ENCODE results near the gene MBOAT1.
"Not testable (repeated sequence)": the region's sequence is repeated elsewhere in the genome, so short reads cannot be mapped to it uniquely, and the experiment has no call there.

The MBOAT1 gene

GRCh38 chr6:20188630-20189075 lies 23.6 kb downstream of the MBOAT1 start:
- H3K4me1 ChIP-seq (ENCODE audit: control insufficient read depth, insufficient read depth, low read length, poor library complexity, severe bottlenecking): no peaks in the 10 kb centered on the region
- DNase-seq: no peak

GRCh38 chr6:20186981-20187380 lies 25.3 kb downstream of the MBOAT1 start:
- DNase-seq: no peak
- Histone ChIP-seq H3K4me3 (ENCODE audit: insufficient read depth, low read depth, low read length, poor library complexity, severe bottlenecking) (no peak overlapping the region), H3K4me1 (ENCODE audit: control insufficient read depth, insufficient read depth, low read length, poor library complexity, severe bottlenecking) (no peaks in the 10 kb centered on the region), H3K9me3 (ENCODE audit: control insufficient read depth, low read length) (no peaks in the 10 kb centered on the region), H3K27me3 (replicated peaks; ENCODE audit: control insufficient read depth, insufficient read depth, low read length, poor library complexity, severe bottlenecking) (no peaks in the 10 kb centered on the region), H3K27ac (ENCODE audit: insufficient read depth, low read length, poor library complexity, severe bottlenecking) (no peak overlapping the region), H3K36me3 (ENCODE audit: control insufficient read depth, insufficient read depth, low read length) (no peaks in the 10 kb centered on the region)

More at GRCh38 chr6:20188630-20189075, 23.6 kb downstream of the MBOAT1 start:
- Histone ChIP-seq H3K27ac (ENCODE audit: insufficient read depth, low read length, poor library complexity, severe bottlenecking) (no peak overlapping the region), H3K9me3 (ENCODE audit: control insufficient read depth, low read length) (no peaks in the 10 kb centered on the region), H3K4me3 (ENCODE audit: insufficient read depth, low read depth, low read length, poor library complexity, severe bottlenecking) (no peak overlapping the region), H3K27me3 (replicated peaks; ENCODE audit: control insufficient read depth, insufficient read depth, low read length, poor library complexity, severe bottlenecking) (no peaks in the 10 kb centered on the region), H3K36me3 (ENCODE audit: control insufficient read depth, insufficient read depth, low read length) (no peaks in the 10 kb centered on the region)

- DNase-seq: no peak
- no peaks in the 10 kb centered on the region for H3K27me3 ChIP-seq (replicated peaks; ENCODE audit: control insufficient read depth, insufficient read depth, low read length, poor library complexity, severe bottlenecking)
- H3K9me3 ChIP-seq (ENCODE audit: control insufficient read depth, low read length): no peaks in the 10 kb centered on the region
- H3K4me1 ChIP-seq (ENCODE audit: control insufficient read depth, insufficient read depth, low read length, poor library complexity, severe bottlenecking): no peaks in the 10 kb centered on the region
- H3K36me3 ChIP-seq (ENCODE audit: control insufficient read depth, insufficient read depth, low read length): no peaks in the 10 kb centered on the region
- no peak overlapping the region for H3K4me3 ChIP-seq (ENCODE audit: insufficient read depth, low read depth, low read length, poor library complexity, severe bottlenecking)
- H3K27ac ChIP-seq (ENCODE audit: insufficient read depth, low read length, poor library complexity, severe bottlenecking): no peak overlapping the region
These were observed 28.6 kb downstream of the MBOAT1 start for GRCh38 chr6:20183706-20184105.

GRCh38 chr6:20182926-20183521 lies 29.2 kb downstream of the MBOAT1 start:
- no peak overlapping the region for H3K4me3 ChIP-seq (ENCODE audit: insufficient read depth, low read depth, low read length, poor library complexity, severe bottlenecking)
- no peaks in the 10 kb centered on the region for H3K36me3 ChIP-seq (ENCODE audit: control insufficient read depth, insufficient read depth, low read length)
- no peak overlapping the region for H3K27ac ChIP-seq (ENCODE audit: insufficient read depth, low read length, poor library complexity, severe bottlenecking)
- no peak for DNase-seq
- no peaks in the 10 kb centered on the region for H3K27me3 ChIP-seq (replicated peaks; ENCODE audit: control insufficient read depth, insufficient read depth, low read length, poor library complexity, severe bottlenecking)
- H3K4me1 ChIP-seq (ENCODE audit: control insufficient read depth, insufficient read depth, low read length, poor library complexity, severe bottlenecking): no peaks in the 10 kb centered on the region
- no peaks in the 10 kb centered on the region for H3K9me3 ChIP-seq (ENCODE audit: control insufficient read depth, low read length)

GRCh38 chr6:20182069-20182468 lies 30.2 kb downstream of the MBOAT1 start:
- H3K27ac ChIP-seq (ENCODE audit: insufficient read depth, low read length, poor library complexity, severe bottlenecking): no peak overlapping the region
- H3K4me3 ChIP-seq (ENCODE audit: insufficient read depth, low read depth, low read length, poor library complexity, severe bottlenecking): no peak overlapping the region
- no peaks in the 10 kb centered on the region for H3K4me1 ChIP-seq (ENCODE audit: control insufficient read depth, insufficient read depth, low read length, poor library complexity, severe bottlenecking)
- DNase-seq: no peak
- no peaks in the 10 kb centered on the region for H3K36me3 ChIP-seq (ENCODE audit: control insufficient read depth, insufficient read depth, low read length)
- no peaks in the 10 kb centered on the region for H3K27me3 ChIP-seq (replicated peaks; ENCODE audit: control insufficient read depth, insufficient read depth, low read length, poor library complexity, severe bottlenecking)
- no peaks in the 10 kb centered on the region for H3K9me3 ChIP-seq (ENCODE audit: control insufficient read depth, low read length)

- Histone ChIP-seq H3K4me1 (ENCODE audit: control insufficient read depth, insufficient read depth, low read length, poor library complexity, severe bottlenecking) (no peaks in the 10 kb centered on the region), H3K4me3 (ENCODE audit: insufficient read depth, low read depth, low read length, poor library complexity, severe bottlenecking) (no peak overlapping the region), H3K9me3 (ENCODE audit: control insufficient read depth, low read length) (no peaks in the 10 kb centered on the region), H3K27me3 (replicated peaks; ENCODE audit: control insufficient read depth, insufficient read depth, low read length, poor library complexity, severe bottlenecking) (no peaks in the 10 kb centered on the region), H3K36me3 (ENCODE audit: control insufficient read depth, insufficient read depth, low read length) (no peaks in the 10 kb centered on the region), H3K27ac (ENCODE audit: insufficient read depth, low read length, poor library complexity, severe bottlenecking) (no peak overlapping the region)
- no peak for DNase-seq
These were observed 31.3 kb downstream of the MBOAT1 start for GRCh38 chr6:20180935-20181334.

- not testable (repeated sequence) for H3K27ac ChIP-seq (ENCODE audit: insufficient read depth, low read length, poor library complexity, severe bottlenecking); H3K9me3 ChIP-seq (ENCODE audit: control insufficient read depth, low read length); DNase-seq; H3K4me1 ChIP-seq (ENCODE audit: control insufficient read depth, insufficient read depth, low read length, poor library complexity, severe bottlenecking); H3K4me3 ChIP-seq (ENCODE audit: insufficient read depth, low read depth, low read length, poor library complexity, severe bottlenecking); H3K36me3 ChIP-seq (ENCODE audit: control insufficient read depth, insufficient read depth, low read length); H3K27me3 ChIP-seq (replicated peaks; ENCODE audit: control insufficient read depth, insufficient read depth, low read length, poor library complexity, severe bottlenecking)
These were observed 32.8 kb downstream of the MBOAT1 start for GRCh38 chr6:20179287-20180045.

- Histone ChIP-seq H3K27me3 (replicated peaks; ENCODE audit: control insufficient read depth, insufficient read depth, low read length, poor library complexity, severe bottlenecking) (no peaks in the 10 kb centered on the region), H3K4me3 (ENCODE audit: insufficient read depth, low read depth, low read length, poor library complexity, severe bottlenecking) (no peak overlapping the region), H3K4me1 (ENCODE audit: control insufficient read depth, insufficient read depth, low read length, poor library complexity, severe bottlenecking) (peaks cover 13% of the 10 kb centered on the region), H3K36me3 (ENCODE audit: control insufficient read depth, insufficient read depth, low read length) (no peaks in the 10 kb centered on the region), H3K27ac (ENCODE audit: insufficient read depth, low read length, poor library complexity, severe bottlenecking) (no peak overlapping the region), H3K9me3 (ENCODE audit: control insufficient read depth, low read length) (no peaks in the 10 kb centered on the region)
- no peak for DNase-seq
These were observed 33.9 kb downstream of the MBOAT1 start for GRCh38 chr6:20178327-20178726.

- H3K27ac ChIP-seq (ENCODE audit: insufficient read depth, low read length, poor library complexity, severe bottlenecking): no peak overlapping the region
- H3K27me3 ChIP-seq (replicated peaks; ENCODE audit: control insufficient read depth, insufficient read depth, low read length, poor library complexity, severe bottlenecking): no peaks in the 10 kb centered on the region
- H3K36me3 ChIP-seq (ENCODE audit: control insufficient read depth, insufficient read depth, low read length): no peaks in the 10 kb centered on the region
- no peak overlapping the region for H3K4me3 ChIP-seq (ENCODE audit: insufficient read depth, low read depth, low read length, poor library complexity, severe bottlenecking)
- peaks cover 13% of the 10 kb centered on the region for H3K4me1 ChIP-seq (ENCODE audit: control insufficient read depth, insufficient read depth, low read length, poor library complexity, severe bottlenecking)
- no peaks in the 10 kb centered on the region for H3K9me3 ChIP-seq (ENCODE audit: control insufficient read depth, low read length)
- DNase-seq: no peak
These were observed 36.4 kb downstream of the MBOAT1 start for GRCh38 chr6:20175810-20176410.

Measured in effector memory CD4-positive, alpha-beta T cell (primary cell).